ENCODE results near the gene CASTOR1. TPM values are rescaled to one million over a fixed set of nuclear protein-coding genes. Genes with fewer than 3 reads are reported as not detected.

CASTOR1 gene
- total RNA-seq, 6 experiments from 2014 or later: 0.86 to 8.6 (median 4.0) TPM

GRCh38 chr22:30235687-30236170 is 53.6 kb downstream of the CASTOR1 start:
- intact Hi-C loops (cut with DNase I): no loop called here
- peak in 1 of 4 donors; percentile 12 for ATAC-seq
- TF ChIP-seq CTCF (IDR thresholded peaks at IDR 0.05) (no peak), POLR2A (IDR thresholded peaks at IDR 0.05) (no peak)

More at GRCh38 chr22:30235687-30236170, 53.6 kb downstream of the CASTOR1 start:
- H3K36me3 ChIP-seq: no peaks in the 10 kb centered on the region
- H3K27ac ChIP-seq: no peak overlapping the region
- no peak overlapping the region for H3K4me3 ChIP-seq
- 72% methylated on average over 9 of the region's 10 CpGs for WGBS (ENCODE audit: insufficient coverage, low coverage, low lambda C conversion rate, missing lambda C conversion rate)
- no peak for DNase-seq
- H3K27me3 ChIP-seq: no peaks in the 10 kb centered on the region
- no peaks in the 10 kb centered on the region for H3K4me1 ChIP-seq
- H3K9me3 ChIP-seq: no peaks in the 10 kb centered on the region

Other genes starting within 250 kb of the CASTOR1 start
- gene HORMAD2, start 209.0 kb downstream of the CASTOR1 start, total RNA-seq: 1 to 10 TPM in 3 of 6 experiments, under 1 TPM in 2, not detected in 1; 0.50 to 3.0 (median 1.6) TPM
- gene LIF, start 42.7 kb downstream of the CASTOR1 start, total RNA-seq: 1 to 10 TPM in 3 of 6 experiments, under 1 TPM in 1, not detected in 2; 0.15 to 2.0 (median 1.6) TPM
- under 1 TPM in 4 of 6 experiments, not detected in 2; 0.10 to 0.75 (median 0.19) TPM for gene OSM, start 22.7 kb downstream of the CASTOR1 start, total RNA-seq
- 10 to 100 TPM in 3 of 6 experiments, 1 to 10 TPM in 3; 6.6 to 12.6 (median 10.0) TPM for gene TBC1D10A, start 37.4 kb upstream of the CASTOR1 start, total RNA-seq
- gene SF3A1, start 67.4 kb upstream of the CASTOR1 start, total RNA-seq: 10 to 100 TPM; 42.6 to 72.8 (median 66.5) TPM
- gene CCDC157, start 67.5 kb upstream of the CASTOR1 start, total RNA-seq: 1 to 10 TPM in 3 of 6 experiments, under 1 TPM in 3; 0.54 to 2.9 (median 0.86) TPM
- 10 to 100 TPM in 1 of 6 experiments, 1 to 10 TPM in 5; 6.2 to 10.0 (median 7.4) TPM for gene RNF215, start 97.9 kb upstream of the CASTOR1 start, total RNA-seq
- gene SEC14L2, start 107.5 kb upstream of the CASTOR1 start, total RNA-seq: 100 to 1,000 TPM in 3 of 6 experiments, 10 to 100 TPM in 3; 42.7 to 240 (median 101) TPM
- 10 to 100 TPM in 3 of 6 experiments, 1 to 10 TPM in 3; 4.2 to 30.1 (median 9.1) TPM for gene MTFP1, start 136.3 kb upstream of the CASTOR1 start, total RNA-seq
- gene SEC14L3, start 182.5 kb upstream of the CASTOR1 start, total RNA-seq: 1 to 10 TPM in 1 of 6 experiments, under 1 TPM in 3, not detected in 2; 0.31 to 1.1 (median 0.55) TPM
- 10 to 100 TPM in 5 of 6 experiments, 1 to 10 TPM in 1; 9.4 to 27.7 (median 17.9) TPM for gene SEC14L4, start 216.2 kb upstream of the CASTOR1 start, total RNA-seq